WTC11 (cell line): ENCODE data around the gene FAM20C.

Experiments
- ELF4 ChIP-seq: sonication (generic); formaldehyde crosslinking; IDR thresholded peaks from 2 replicates; pipeline ENCODE4 v1.8.1; 2022; ENCODE audit warnings: low read depth, mild to moderate bottlenecking, moderate library complexity, missing genetic modification reagents
- MAX ChIP-seq: sonication (generic); formaldehyde crosslinking; IDR thresholded peaks from 2 replicates; pipeline ENCODE4 v1.8.0; 2022; ENCODE audit warnings: mild to moderate bottlenecking, missing genetic modification reagents
- NFYB ChIP-seq: sonication (generic); formaldehyde crosslinking; conservative IDR thresholded peaks from 2 replicates; pipeline ENCODE4 v1.8.0; 2022; ENCODE audit warnings: low read depth, missing genetic modification reagents
- TF ChIP-seq, protein P1 (sequence below): fragments of 200-600 bp; IDR thresholded peaks from 2 replicates; pipeline ENCODE4 v1.8.0; 2022; ENCODE audit warnings: antibody characterized with exemption

DNA sequence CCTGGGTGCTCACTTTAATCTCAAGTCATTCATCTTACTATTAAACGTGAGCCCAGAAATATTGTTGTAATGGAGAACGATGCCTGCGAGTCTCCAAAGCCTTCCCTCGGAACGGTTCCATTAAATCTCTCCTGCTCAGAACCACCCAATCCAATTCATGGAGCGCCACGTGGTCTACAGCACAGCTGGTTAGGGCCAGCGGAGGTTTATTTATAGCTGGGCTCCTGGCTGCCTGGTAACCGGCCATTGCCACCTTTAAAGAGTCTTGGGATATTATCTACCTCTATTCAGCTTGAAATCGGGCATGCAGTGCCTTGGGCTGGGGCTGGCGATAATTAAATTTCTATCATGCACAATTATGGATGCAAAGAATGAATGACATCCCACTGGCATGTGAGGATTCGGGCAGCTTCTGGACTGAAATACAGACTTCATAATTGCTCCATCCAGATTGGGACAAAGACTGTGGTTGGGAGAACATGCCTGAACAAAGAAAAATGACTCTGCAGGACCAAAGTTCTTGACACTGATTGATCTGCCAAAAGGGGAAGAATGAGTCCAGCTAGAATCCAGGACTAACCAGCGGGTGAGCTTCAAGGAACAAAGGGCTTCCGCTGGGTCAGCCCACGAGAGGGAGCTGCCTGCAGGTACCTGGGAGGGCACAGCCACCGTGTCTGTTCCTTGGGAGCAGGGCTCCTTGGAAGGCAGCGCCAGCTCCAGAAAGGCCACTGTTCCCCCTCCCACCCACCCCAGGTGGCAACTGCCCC is 7.3 kb downstream of the FAM20C start:
- no peak for TF ChIP-seq NFYB
- no peak for TF ChIP-seq ELF4 (CRISPR knock-in tag)
- TF ChIP-seq, protein P1, sequence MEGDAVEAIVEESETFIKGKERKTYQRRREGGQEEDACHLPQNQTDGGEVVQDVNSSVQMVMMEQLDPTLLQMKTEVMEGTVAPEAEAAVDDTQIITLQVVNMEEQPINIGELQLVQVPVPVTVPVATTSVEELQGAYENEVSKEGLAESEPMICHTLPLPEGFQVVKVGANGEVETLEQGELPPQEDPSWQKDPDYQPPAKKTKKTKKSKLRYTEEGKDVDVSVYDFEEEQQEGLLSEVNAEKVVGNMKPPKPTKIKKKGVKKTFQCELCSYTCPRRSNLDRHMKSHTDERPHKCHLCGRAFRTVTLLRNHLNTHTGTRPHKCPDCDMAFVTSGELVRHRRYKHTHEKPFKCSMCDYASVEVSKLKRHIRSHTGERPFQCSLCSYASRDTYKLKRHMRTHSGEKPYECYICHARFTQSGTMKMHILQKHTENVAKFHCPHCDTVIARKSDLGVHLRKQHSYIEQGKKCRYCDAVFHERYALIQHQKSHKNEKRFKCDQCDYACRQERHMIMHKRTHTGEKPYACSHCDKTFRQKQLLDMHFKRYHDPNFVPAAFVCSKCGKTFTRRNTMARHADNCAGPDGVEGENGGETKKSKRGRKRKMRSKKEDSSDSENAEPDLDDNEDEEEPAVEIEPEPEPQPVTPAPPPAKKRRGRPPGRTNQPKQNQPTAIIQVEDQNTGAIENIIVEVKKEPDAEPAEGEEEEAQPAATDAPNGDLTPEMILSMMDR: no peak
- TF ChIP-seq MAX (CRISPR knock-in tag): no peak
